Left renal cortex interstitium (tissue), 4 donors: ENCODE results near the gene IRAK1. TPM values are rescaled to one million over a fixed set of nuclear protein-coding genes. Genes with fewer than 3 reads are reported as not detected.

ENCODE experiments used
- DNase-seq, 4 donors: peaks; one replicate each; pipeline ENCODE4 v3.0.0-alpha.2; 2013; ENCODE audit warnings: low read depth in 4 of 4, low spot score in 2 of 4, missing footprints in 1 of 4
- polyA plus RNA-seq, 4 donors: library from polyadenylated mRNA; unstranded; fragments of 120-200 nt; gene quantifications; one replicate each; pipeline ENCODE4 v1.2.1, GENCODE V29; 2013; ENCODE audit not compliant: insufficient read length in 4 of 4

The IRAK1 gene
- polyA plus RNA-seq, 4 donors: 51.1 to 69.0 (median 61.1) TPM

DNA sequence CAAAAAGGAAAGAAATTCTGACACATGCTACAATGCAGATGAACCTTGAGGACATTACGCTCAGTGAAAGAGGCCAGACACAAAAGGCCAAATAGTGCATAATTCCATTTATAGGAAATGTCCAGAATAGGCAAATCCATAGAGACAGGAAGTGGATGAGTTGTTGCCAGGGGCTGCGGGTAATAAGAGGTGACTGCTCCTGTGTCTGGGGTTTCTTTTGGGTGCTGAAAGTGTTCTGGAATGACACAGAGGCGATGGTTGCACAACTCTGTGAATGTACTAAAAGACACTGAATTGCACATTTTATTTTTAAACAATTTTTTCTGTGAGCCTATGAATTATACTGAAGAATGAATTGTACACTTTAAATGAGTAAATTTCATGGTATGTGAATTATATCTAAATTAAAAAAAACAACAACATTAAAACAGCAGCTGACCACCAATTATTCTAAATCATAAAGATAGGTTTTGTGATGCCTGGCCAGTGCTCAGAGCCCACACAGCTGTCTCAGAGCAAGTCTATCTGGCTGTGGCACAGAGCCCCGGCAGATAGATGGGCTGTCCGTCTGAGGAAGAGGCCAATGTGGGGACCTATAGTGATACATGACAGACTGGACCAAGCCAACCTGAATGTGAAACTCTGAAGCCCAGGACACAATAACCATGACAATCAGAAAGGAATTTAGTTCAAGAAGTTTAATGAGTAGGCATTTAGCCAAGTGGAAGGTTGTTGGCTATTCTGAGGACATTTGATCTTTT is 23.5 kb upstream of the IRAK1 start:
- no peak for DNase-seq

DNA sequence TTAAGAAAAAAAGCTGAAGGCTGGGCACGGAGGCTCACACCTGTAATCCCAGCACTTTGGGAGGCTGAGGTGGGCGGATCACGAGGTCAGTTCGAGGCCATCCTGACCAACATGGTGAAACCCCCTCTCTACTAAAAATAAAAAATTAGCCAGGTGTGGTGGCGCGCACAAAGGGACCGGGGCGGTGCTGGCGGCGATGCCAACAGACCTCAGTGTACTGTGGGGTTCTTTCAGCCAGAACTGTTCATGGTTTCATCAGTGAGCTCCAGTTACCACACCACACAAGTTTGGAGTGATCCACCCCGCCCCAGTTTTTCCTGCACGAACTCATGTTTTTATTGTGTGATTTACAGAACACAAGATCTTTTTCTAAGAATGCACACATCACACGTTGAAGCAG is 21.2 kb upstream of the IRAK1 start:
- no peak for DNase-seq

DNA sequence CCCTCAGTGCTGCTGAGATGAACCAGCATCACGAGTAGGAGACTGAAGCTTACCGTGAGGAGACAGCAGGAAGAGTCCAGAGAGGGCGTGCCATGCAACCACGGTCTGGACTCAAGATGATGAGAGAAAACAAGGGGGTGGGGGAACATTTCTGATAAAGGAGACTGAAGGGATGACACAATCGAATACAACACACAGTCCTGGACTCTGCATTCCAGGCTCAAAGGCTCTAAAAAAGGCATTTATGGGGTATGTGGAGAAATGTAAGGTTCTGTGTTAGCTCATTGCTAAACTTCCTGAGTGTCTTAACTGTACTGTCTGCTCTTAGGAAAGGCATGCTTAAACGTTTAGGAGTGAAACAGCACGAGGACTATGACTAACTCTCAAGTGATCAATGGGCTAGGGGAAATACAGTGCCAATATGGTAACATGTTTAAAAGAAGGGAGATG is 20.6 kb upstream of the IRAK1 start:
- no peak for DNase-seq

DNA sequence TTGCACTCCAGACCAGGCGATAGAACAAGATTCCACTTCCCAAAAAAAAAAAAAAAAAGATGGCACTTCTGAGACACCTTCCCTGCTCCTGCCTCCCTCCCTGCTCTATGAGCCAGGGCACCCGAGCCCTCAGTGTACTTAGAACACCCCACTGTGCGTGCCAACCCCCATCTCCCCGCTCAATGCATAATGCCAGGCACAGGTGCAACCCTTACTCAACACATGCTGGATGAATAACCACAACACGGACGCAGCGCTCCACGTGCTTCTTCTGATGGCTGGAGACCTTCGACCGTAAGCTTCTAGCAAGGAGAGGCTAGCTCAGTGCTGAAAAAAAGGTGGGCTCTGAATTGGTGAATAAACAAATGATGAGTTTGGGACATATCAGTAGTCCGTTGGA is 19.9 kb upstream of the IRAK1 start:
- no peak for DNase-seq

DNA sequence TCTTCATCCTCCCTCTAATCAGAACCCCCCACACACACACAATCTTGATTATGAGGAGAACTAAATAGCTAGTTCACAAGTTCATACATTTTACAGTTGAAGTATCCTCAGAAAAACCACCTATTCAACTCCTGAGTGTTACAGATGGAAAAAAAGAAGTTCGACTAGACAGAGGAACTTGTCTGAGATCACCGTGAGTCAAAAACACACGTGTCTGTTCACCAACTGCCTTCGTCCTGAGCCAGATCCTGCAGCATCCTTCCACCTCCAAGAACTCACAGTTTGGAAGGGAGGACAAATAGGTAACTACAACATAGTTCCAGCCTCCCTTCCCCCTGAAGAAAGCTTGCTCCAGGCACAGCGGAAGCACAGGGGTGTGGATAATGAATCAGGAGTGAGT is 19.0 kb upstream of the IRAK1 start:
- DNase-seq: no peak

DNA sequence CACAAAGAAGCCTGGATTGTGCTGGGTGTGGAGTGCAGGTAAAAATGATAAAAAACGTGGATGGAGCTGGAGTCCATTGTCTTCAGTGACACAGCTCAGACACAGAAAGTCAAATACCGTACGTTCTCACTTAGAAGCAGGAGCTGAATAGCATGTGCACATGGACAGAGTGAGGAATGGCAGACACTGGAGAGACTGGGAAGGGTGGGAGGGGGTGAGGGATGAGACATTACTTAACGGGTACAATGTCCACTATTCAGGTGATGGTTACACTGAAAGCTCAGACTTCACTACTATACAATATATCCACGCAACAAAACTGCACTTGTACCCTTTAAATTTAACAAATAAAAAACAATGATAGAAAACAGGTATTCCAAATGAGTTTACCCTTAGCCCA is 18.1 kb upstream of the IRAK1 start:
- no peak for DNase-seq

DNA sequence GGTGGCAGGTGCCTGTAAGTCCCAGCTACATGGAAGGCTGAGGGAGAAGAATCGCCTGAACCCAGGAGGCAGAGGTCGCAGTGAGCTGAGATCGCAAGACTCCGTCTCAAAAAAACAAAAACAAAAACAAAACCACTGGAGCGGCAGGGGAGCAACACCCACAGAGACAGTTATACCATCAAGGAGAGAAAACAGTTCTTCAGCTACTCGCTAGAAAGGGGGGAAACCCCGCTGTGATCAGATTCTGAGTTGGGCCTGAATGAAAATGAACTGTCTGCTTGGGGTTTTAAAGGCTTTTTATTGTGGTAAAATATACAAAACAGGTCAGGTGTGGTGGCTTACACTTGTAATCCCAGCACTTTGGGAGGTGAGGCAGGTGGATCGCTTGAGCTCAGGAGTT is 16.8 kb upstream of the IRAK1 start:
- no peak for DNase-seq

DNA sequence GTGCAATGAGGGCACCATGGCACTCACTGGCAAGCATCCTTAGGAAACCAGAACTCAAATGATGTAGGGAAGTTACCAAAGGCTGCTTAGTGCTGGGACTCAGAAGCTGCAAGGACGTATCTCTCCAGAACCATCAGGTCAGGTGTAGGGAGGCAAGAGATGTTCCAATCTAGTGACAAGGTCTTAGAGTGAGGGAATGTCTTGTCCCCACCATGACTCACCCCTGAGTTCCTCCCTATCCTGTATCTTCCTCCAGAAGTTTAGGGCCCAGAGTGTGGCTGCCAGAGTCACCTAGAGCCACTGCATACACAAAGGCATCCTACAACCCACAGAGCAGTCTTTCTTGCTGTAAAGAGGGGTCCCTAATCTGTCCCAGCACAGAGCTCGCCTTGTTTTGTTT is 14.1 kb upstream of the IRAK1 start:
- no peak for DNase-seq

DNA sequence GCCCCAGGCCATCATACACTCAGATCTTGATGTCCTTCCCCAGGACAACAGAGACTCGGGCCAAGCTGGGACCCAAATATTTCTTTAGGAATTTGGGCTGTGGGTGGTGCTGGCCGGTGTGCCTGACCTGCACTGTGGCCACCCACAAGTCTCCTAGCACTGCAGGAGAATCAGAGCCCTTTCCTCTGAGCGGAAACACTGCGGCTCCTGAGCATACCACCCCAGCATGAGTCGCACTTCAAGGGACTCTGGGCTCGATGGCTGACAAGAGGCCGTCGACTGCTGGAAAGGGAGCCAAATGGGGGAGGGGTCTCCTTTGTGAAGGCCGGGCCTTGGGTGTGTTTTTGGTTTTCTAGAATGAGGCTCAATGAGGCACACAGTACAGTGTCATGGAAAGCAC is 13.0 kb upstream of the IRAK1 start:
- DNase-seq: no peak

DNA sequence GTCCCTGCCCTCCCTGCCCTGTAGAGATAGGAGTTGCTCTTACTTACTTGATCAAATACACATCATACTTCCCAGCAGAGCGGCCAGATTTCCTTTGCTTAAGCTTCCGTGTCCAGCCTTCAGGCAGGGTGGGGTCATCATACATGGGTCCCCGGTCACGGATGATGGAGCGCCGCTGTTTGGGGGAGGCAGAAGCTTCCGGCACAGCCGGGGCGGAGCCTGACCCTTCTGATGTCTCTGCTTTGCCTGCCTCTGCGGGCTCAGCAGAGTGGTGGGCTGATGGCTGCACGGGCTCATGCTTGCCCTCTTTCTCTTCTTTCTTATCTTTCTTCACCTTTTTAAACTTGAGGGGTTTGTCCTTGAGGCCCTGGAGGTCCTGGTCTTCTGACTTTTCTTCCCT is 12.5 kb upstream of the IRAK1 start:
- no peak for DNase-seq

DNA sequence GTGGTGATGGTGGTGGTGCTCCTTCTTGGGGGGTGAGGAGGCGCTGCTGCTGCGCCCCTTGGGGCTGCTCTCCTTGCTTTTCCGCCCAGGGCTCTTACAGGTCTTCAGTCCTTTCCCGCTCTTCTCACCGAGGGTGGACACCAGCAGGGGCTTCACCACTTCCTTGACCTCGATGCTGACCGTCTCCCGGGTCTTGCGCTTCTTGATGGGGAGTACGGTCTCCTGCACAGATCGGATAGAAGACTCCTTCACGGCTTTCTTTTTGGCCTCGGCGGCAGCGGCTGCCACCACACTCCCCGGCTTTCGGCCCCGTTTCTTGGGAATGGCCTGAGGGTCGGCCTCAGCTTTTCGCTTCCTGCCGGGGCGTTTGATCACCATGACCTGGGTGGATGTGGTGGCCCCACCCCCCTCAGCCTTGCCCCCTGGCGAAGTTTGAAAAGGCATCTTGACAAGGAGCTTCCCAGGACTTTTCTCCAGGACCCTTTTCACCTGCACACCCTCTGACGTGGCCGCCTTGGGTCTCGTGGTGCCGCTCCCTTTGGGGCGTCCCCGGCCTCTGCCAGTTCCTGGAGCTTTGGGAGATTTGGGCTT is 11.1 kb upstream of the IRAK1 start:
- no peak for DNase-seq

DNA sequence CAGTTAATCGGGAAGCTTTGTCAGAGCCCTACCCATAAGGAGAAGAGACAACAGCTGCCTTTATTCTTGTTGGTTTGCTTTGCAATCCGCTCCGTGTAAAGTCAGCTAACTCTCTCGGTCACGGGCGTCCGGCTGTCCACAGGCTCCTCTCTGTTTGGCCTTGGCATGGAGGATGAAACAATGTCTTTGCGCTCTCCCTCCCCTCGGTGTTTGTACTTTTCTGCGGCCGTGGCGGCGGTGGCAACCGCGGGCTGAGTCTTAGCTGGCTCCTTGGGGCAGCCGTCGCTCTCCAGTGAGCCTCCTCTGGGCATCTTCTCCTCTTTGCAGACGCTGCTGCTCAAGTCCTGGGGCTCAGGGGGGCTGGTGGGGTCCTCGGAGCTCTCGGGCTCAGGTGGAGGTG is 10.6 kb upstream of the IRAK1 start:
- no peak for DNase-seq

DNA sequence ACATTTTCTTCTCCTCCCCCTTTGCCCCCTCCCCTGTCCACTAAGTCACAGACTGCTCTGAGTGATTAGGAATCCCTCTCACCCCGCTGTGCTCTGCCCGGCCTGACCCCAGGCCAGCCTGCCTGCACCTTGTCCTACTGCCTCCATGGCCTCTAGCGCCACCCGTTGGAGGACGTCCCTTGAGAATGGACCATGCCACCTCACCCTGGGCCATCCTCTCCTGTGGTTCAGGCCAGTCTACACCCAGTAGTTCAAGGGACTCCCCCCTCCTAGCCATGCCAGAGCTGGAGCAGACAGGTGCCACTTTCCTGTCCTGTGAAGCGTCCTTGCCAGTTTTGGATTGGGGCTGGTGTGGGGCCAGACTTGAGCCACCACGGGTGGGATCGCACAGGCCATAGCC is 9.7 kb upstream of the IRAK1 start:
- no peak for DNase-seq

DNA sequence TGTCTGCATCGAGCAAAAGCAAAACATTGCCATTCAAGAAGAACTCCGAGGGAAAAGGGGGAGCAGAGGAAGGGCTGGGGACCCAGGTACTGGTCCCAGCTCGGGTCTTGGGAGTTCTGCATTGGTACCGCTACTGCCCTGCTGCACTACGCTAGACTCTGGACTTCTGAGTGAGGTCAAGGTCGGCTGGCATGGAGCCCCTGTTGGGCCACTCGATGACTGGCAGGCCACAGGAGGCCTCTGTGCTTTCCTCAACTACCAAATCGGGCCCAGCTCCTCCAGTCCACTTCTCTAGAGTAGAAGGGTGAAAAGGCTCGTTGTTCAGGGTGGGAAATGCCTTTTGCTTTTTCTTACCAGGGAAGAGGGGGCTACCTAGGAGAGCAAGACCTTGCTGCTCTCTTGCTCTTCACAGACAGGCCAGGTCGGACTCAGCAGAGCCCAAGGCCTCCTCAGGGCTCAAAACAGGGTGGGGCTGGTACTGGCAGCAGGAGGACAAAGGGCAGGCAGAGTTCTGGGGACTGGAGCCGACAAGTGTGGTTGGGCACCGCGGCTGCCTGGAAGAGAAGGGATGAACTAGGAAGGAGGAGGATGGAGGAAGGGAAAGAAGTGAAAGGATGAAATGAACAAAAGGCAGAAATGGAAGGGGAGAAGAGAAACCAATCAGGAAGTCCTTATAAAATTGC is 8.9 kb upstream of the IRAK1 start:
- DNase-seq: no peak

DNA sequence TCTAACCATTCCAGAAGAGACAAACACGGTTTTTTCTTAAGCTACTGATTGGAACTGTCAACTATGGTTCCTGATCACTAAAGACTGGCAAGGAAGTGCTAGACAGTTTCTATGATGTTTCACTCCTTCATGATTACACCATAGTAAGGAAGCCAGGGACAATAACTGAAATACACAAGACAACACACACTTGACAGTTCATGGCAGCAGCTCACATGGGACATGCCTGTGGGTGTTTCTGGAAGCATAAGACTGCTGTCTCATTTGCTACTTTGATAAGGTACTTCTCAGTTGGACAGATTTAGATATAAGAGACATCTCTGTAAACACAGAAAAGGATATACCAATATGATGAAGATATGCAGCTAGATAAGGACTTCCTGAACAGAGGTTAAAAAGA is 8.3 kb upstream of the IRAK1 start:
- no peak for DNase-seq

DNA sequence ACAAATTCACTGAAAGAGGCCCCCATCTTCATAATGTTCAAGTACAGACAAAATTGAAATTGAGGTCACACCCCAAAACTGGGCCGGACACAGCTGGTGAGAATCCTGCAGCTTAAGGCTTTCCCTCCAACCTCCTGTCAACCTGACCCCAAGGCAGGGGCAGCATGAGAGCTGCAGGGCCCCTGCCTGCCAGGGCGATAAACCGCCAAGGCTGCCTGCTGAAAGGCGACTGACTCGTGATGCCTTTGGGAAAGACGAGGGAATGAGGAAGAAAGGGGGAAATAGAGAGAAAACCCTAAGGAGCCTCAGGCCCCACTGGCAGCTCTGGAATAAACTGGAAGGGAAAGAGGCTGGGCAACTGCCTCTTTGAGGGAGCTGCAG is 7.3 kb upstream of the IRAK1 start:
- DNase-seq: no peak

DNA sequence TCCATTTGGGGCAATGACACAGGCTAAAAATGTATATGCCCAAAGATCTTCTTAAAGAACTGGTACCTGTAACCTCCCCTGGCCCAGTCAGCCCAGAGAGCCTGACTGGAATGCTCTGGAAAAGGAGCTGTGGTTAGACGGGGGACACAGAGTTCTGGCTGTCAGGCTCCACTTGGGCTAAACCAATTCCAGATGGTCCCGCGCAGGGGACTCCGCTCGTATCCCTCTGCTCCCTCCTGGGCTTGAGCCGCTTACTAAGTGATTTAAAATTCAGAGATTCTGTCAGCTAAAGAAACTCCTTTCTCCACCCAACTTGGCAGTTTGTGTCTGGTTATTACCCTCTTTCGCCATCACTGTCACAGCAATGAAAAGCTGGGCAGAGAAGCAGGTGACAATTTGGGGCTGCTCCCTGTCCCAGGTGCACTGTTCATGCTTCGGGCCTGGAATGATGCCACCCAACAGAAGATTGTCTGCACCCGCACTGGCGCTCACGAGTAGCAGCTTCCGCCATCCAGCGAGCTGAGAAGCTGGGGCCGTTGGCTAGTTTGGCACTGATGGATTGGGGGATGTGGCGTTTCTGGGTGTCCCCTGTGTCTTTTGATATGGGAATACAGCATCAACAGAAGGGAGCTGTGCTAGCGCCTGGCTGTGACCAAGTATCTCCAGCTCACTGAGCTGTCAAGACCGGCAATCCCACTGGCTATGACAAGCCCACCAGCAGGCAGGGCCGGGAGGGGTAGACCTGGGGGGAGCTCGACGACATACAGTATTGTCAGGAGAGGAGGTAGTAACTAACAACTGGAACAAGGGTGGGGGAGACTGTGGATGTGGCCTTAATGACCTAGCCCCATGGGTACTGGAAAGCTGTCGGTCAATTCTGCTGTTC is 6.7 kb upstream of the IRAK1 start:
- DNase-seq: no peak

DNA sequence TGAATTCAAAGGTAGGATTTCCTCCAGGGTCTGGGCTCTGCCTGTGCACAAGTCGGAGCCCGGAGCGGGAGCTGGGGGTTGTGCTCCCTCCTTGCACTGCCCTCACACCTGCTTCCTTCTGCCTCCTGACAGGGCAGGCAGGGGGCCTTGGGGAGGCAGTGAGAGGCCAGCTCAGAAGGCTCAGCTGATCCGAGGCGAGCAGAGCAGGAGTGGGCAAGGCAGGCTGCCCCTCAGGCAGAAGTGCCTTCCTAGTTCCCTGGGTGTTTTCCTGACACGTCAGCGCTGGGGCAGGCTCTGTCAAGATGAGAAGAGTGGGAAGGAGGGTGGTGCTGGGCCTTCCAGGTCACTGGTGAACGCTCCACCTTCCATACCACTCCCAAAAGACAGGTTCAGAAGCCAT is 5.5 kb upstream of the IRAK1 start:
- no peak for DNase-seq

DNA sequence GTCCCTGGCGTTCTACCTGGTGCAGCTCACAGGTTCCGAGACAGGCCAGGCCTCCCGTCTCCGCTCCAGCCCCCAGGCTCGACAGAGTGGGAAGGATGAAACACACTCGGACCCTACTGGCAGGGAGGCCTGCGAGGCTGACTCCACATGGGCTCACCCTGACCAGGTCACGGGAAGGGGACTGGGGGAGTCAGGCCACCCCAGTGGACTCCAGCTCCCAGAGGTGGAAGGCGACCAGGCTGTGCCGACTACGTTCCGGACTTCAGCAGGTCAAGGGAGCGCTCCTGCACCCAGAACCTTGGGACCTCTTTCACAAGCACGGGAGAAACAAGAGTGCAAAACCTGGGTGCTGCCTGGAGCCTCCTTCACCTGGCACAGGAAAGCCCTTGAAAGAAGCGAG is 4.6 kb upstream of the IRAK1 start:
- DNase-seq: no peak

DNA sequence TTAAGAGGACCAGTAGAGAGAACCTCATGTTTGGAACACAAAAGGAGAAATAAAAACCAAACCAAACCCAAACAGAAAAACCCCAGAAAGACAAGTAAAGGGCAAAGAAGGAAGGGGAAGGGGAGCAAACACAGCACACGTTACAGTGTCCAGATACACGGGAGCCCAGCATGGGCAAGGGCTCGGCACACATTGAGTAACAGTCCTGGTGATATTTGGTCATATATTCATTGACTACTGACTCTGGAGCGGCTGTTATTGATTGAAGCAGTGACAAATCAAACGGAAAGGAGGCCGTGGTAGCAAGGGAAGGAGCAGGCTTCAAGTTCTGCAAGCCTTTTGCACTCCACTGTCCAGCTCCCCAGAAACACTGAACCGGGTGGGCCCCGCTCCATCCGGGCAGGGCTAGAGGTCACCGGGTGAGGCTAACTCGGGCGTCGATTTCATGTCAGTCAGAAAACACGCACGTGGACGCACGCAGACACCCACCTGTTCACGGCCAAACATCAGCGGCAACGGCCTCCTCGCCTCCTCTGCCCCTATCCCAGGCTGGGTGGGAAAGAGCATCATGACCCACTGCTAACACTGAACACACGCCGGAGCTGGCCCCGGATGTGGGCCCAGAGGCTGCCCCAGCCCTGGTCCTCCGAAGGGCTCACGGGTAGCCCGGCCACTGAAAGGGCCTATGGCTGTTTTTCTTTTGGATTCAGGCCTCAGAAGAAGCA is 3.7 kb upstream of the IRAK1 start:
- DNase-seq: no peak

DNA sequence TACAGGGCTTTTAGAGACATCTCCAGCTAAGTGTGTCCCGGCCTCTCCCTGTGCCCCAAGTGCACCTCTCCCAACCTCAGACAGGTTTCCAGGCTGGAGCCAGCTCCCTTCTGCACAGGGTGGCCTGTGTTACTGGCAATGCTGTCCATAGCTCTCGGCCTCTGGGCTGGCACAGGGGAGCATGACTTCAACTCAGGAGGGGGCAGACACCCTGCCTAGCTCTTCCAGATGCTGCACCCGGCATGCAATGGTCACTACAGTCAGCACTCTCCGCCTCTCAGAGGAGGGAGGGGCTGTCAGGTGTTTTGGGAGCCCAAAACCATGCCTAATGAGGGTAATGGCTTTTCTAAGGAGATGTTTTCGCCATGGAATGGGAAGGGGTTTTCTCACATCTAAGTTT is 2.4 kb upstream of the IRAK1 start:
- no peak for DNase-seq
